Embryonic facial prominence (tissue), 1 donor: Measurements from ENCODE around the gene AMZ1.
"Not testable (repeated sequence)": the region's sequence is repeated elsewhere in the genome, so short reads cannot be mapped to it uniquely, and the experiment has no call there.

Source experiments
- DNase-seq: peaks from one replicate; pipeline ENCODE4 v3.0.0-alpha.2; 2016; ENCODE audit errors: extremely low spot score

AMZ1 gene

DNA sequence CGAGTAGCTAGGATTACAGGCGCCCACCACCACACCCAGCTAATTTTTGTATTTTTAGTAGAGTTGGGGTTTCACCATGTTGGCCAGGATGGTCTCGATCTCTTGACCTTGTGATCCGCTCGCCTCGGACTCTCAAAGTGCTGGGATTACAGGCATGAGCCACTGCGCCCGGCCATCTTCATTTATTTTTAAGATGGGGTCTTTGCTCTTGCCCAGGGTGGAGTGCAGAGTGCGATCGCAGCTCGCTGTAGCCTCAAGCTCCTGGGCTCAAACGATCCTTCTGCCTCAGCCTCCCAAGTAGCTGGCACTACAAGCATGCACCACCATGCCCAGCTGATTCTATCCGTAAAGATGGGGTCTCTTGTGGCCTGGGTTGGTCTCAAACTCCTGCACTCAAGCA lies 39.2 kb downstream of the AMZ1 start:
- DNase-seq = not testable (repeated sequence)

DNA sequence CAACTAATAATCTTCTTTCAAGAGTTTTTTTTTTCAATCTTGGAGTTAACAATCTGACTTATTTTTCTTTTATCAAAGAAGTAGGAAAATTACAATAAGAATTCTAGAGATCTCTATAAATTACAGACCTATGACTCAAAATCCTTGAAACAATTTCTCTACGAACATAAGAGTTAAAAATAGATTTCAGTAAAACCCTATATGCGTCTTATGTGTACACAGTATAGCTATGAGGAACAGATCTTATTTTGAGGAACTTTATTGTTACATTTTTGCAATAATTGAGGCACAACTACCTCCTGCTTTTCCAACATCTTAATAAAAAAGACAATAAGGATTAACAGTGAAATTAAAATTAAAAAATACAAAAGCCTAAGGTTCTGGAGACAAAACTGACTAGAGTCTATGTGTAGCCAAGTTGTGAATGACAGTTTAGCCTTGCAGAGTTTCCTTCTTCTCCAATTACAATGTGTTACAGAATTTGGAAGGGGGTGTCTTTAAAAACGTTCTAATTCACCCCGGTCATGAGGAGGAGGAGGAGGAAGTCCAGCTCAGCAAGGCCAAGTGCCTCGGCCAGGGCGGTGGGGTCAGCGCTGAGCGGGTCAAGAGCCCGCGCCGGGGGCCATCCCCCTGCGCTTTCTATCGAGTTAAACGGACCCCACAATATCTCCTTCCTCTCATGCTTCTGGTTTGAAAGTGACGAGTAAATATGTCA lies 40.5 kb downstream of the AMZ1 start:
- no peak for DNase-seq

DNA sequence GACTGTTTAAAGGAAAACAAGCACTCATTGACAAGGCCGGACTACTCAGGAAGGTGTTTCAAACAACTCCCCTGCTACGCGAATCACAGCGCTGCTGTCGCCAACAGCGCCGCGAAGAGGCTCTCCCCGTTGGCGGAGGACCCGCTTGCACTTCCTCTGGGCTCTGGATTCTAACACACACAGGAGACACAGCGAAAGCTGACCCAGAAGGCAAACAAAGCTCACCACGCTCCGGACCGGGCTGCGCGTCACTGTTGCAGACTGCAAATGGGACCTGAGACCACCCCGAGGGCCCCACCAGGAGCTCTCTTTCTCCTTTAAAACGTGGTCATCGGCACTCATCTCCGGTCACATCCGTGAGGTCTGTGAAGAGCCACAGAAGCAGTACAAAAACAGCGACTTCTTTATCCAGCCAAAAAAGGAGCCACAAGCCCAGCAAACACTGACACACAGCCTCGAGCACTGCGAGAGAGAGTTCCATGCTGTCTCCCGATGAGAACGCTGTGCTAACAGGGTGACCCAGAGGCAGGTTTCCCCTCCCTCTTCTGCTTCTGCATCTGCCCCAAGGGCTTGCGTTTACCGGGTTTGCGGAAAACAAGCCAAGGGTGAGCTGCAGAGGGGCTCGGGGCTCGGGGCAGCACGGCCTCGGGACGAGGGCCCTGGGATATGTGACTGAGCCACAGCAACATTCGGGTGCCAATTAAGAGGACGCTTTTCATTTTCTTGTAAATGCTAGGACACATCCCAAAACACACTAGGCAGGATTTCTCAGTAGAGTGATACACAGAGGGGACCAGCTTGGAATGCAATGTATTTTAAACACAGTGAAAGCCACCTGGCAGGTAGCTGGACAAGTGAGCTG lies 41.3 kb downstream of the AMZ1 start:
- DNase-seq = no peak

DNA sequence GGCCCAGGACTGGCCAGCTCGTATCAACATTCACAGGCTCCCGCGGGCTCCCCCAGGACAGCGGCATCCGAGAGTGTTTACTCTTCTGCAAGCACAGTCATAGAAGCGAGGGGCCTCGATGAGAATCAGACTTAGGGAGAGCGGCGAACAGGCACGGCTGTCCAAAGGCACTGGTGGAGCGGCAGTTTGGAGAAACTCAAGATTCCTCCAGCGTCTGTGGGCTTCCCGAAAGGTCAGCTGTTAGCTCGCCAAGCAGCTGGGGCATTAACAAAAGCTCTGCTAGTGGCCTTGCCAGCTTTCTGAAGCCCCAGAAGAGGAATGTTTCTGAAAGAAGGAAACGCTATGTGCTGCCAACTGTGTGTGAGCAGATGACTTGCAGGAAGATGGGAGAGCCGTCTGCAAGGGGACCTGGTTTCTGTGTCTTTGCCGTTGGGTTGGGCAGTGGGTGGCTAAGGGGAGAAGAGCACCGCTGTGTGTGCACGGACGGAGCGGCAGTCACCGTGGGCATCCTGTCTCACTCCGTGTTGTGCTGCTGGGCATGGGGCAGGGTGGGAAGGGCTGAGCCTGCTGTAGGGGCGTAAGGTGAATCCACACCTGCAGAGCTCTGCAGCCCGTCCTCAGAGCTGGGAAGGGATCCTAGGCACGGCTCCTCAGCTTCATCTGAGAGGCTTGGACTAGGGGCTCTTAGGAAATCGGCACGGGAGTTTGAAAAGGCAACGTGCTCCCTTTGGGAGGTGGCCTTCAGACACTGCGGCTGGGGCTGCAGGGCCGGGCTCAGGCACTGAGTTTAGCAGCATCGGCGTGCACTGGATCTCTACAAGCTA lies 42.1 kb downstream of the AMZ1 start:
- DNase-seq = no peak

DNA sequence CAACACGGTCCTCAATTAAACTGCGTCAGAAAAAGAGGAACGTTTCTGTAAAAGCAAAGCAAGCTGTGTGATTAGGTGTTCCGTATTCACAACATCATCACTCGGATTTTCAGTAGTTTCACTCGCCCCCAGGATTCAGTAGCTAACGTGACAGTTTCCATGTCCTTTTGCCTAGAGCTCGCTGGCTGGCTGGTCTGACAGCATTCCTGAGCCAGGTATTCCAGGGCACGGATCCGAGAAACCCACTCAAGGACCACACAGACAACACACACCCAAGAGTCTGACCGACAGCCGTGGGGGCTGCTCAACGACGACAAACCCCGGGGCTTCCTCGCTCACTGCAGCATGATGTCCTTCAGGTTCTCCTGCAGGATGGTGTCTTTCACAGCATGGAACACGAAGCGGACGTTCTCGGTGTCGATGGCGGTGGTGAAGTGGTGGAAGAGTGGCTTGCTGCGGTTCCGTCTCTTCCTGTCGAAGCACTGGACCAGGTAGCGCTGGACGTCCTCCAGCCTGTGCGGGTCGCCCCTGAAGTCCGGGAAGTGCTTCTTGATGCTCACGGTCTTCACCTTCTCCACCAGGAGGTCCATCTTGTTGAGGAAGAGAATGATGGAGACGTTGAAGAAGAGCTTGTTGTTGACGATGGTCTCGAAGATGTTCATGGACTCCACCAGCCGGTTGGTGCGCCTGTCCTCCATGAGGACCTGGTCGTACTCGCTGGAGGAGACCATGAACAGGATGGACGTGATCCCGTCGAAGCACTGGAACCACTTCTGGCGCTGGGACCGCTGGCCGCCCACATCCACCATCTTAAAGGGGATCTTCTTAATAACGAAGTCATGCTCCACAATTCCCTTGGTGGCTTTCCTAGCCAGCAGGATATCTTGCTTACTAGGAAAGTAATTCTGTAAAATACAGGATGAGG lies 43.1 kb downstream of the AMZ1 start:
- DNase-seq = no peak

DNA sequence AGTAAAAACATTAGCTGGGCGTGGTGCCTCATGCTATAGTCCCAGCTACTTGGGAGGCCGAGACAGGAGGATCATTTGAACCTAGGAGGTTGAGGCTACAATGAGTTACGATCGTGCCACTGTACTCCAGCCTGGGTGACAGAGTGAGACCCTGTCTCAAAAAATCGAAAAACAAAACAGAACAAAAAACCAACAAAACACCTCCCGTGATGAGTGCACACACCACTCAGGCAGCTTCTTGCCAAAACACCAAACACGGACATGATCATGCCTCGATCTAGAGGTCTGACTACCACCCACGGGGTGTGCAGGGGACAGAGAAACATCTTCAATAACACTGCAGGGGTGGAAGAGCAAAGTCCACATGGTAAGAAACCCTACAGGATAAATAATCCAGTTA lies 44.4 kb downstream of the AMZ1 start:
- no peak for DNase-seq

DNA sequence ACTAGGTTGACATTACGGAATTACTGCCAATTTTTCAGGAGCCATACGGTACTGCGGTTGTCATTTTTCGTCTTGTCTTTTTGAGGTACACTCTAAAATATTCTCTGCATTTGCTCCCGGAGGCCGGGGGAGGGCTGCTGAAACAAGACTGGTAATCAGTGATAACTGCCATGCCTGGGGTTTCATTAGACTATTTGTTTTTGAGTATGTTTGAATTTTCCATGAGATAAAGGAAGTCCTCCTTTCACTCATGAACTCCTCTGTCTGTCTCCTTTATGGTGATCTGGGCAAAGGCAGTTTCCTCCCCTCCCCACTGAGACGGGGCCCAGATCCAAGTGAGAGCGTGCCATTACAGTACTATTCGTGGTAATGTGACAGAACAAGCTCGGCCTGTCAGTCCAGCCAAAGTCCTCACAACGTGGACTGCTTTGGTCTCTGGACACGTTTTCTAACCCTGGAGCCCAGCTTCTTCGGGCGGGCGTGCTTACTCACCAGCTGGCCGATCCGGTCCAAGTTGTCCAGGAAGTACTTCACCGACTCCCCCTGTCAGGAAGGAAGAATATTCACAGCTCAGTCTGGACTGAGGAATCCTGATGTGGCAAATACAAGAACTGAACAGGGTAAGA lies 45.1 kb downstream of the AMZ1 start:
- no peak for DNase-seq

DNA sequence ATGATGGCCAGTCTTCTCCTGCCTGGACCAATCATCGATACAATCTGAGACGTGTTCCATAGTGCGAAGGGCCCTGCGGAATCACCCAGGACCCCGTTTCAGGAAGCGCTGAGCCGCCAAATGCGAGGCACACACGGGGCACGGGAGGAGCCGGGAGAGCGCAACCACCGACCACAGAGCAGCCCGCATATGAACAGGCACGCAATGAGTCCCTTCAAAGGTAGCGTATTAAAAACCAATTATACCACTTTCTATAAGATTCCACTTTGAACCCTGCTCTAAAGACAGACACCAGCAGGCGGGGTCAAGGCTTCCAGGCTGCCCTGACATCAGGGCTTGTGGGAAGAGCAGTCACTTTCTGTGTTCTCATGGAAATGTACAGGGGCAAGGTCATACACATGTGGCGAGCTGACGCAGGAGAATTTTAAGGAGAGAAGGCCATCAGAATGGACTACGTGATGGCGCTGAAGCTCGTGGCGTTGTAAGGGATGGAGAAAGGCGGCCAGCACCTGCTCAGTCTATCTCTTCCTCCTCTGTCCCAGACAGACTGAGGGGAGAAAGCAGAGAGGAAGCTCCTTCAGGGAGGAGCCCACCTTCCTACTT lies 46.2 kb downstream of the AMZ1 start:
- no peak for DNase-seq

DNA sequence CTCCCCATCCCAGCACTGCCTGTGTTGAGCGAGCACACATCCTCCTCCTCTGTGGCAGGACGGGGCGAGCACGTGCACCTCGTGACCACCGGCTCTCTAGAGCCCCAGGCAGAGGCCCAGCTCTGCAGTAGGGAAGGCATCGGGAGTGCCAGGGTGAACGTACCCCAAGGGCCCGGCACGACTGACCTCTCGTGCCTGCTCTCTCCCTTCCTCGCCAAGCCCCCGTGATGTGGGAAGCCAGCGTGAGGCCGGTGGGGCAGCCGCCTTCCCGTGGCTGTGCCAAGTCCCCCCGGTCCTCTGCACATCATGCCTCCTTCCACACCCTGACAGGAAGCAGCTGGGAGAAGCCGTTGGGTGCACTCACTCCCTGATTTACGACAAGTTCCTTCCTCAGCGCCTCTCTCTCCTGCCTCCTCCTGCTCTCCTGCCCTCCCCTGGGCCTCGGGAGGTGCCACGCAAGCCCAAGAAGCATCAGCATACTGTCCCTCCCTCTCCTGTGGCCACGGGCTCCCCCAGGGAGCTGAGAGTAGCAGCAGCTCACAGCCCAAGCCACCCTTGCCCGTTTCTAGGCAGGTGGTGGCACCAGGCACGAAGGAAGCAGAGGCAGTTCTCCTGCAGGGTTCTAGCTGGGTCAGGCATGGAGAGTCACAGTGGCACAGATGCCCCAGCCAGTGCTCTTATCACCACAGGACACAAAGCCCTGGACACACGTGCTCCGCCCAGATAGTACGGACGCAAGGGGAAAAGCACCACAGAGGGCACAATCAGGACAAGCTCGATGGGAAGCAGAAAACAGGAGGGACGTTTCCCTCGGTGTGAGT lies 47.0 kb downstream of the AMZ1 start:
- no peak for DNase-seq

DNA sequence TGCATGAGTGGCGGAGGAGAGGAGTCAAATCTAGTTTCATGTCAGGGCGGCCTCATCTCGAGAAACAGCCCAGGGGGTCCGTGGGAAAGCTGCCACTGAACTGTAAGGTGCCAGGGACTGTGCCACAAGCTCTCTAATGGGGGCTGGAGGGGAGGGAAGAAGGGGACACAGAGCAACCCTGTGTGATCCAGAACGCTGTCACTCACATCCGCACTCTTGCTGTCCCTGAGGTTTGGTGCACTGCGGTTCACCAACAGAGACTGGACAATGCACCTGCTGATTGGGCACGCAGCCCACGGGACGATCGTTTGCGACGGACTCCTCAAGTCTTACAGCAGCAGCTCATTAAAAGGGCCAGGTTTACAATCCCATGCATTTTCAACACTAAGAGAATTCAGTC lies 47.7 kb downstream of the AMZ1 start:
- no peak for DNase-seq

DNA sequence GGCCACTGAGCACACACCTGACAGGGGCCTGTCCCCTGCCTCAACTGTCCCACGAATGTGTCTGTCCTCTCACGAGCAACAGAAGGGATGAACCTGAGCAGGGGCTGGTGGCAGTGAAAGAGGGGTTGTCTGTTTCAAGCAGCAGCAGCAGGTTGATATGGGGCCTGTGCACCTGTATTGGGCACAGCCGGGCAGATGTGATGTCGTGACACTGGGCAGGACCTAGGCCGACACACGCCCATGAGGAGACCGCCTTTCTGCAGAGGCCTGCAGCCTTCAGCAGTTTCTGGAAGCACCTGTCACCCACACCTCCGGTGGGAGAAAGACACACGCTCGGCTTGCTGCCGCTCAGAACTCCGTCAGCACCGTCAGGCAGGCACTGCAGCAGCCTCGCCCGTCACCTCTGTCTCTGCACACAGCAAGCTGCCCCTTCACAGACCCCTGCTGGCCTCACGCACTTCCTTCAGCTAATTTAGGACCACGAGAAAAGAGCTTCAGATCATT lies 48.5 kb downstream of the AMZ1 start:
- no peak for DNase-seq

DNA sequence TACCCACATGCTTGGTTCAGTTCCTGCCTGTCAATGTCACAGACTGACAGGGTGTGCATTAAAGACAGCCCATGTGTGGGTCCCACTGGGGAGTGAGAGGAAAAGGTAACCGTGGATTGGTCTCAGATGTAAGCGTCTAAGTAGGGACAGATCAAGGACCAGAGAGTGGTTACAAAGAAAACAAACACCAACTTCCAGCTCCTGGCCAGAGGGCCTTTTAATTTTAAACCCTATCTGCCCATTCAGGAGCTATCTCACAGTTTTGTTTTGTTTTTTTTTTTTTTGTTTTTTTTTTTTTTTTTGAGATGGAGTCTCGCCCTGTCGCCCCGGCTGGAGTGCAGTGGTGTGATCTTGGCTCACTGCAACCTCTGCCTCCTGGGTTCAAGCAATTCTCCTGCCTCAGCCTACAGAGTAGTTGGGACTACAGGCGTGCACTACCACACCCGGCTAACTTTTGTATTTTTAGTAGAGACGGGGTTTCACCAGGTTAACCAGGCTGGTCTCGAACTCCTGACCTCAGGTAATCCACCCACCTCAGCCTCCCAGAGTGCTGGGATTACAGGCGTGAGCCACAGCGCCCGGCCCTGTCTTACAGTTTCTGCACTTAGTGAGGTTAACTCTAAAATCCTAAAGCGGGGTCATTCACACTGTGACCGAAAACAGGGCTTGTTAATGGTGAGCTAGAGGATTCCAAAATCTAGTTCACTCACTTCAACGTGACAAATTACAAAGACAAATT lies 49.2 kb downstream of the AMZ1 start:
- DNase-seq = not testable (repeated sequence)

DNA sequence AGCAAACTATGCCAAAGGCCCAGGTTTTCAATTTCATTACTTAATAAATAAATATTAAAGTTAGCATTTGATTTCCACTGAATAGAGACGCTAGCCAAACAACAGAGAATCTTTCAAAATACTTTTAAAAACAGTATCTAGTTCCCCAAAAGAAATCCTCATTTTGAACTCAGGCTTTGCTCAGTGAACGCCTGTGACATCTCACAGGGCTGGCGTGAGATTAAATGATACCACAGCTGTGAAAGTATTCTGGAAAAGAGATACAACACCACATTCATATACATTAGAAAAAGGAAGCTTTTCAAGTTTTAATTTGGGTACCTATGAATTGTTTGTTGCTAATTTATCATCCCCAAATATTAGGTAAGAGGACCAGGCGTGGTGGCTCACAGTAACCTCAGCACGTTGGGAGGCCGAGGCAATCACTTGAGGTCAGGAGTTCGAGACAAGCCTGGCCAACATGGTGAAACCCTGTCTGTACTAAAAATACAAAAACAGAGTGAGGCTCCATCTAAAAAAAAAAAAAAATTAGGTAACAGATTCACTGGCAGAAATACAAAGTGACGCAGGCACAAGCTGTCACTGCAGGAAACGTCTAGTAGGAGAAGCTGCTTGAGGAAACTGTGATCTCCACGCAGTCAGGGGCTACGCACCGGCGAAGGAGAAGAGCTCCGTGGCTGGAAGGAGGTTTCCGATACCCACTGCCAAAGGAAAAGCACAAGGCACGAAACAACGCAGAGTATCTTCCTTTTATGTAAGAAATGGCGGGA lies 50.0 kb downstream of the AMZ1 start:
- DNase-seq = no peak

DNA sequence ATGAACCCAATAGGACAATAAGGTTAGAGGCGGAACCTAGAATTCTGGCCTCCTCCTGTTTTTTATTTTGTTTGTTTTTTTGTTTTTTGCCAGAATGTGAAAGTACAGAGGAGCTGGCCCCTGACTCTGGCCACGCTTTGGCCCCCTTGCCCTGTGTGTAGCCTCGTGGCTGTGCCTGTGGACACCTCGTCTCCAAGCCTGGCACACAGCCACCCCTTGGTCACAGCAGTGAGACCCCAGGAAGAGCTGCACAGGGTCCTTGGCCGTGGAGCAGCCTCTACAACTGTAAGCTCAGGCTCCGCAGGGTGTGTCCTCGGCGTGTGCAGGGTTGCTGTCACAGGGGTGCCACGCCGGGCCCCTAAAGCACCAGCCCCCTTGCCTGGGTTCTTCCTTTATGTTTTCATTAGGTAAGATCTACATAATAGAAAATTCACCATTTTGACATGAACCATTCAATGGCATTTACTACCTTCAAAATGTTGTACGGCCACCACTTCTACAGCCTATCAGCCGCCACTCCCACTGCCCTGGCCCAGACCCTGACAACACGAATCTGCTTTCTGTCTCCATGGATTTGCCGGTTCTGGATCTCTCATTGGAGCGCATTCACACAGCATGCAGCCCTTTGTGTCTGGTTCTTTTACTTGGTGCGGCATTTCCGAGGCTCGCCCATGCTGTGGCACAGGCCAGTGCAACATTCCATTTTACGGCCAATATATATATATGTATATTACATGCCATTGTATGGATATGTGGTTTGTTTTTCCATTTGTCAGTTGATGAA lies 51.0 kb downstream of the AMZ1 start:
- DNase-seq = no peak

DNA sequence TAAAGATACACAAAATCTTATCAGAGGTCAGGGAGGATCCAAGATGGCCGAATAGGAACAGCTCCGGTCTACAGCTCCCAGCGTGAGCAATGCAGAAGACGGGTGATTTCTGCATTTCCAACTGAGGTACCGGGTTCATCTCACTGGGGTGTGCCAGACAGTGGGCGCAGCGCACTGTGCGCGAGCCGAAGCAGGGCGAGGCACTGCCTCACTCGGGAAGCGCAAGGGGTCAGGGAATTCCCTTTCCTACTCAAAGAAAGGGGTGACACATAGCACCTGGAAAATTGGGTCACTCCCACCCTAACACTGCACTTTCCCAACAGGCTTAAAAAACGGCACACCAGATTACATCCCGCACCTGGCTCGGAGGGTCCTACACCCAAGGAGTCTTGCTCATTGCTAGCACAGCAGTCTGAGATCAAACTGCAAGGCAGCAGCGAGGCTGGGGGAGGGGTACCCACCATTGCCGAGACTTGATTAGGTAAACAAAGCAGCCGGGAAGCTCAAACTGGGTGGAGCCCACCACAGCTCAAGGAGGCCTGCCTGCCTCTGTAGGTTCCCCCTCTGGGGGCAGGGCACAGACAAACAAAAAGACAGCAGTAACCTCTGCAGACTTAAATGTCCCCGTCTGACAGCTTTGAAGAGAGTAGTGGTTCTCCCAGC lies 55.7 kb downstream of the AMZ1 start:
- not testable (repeated sequence) for DNase-seq

DNA sequence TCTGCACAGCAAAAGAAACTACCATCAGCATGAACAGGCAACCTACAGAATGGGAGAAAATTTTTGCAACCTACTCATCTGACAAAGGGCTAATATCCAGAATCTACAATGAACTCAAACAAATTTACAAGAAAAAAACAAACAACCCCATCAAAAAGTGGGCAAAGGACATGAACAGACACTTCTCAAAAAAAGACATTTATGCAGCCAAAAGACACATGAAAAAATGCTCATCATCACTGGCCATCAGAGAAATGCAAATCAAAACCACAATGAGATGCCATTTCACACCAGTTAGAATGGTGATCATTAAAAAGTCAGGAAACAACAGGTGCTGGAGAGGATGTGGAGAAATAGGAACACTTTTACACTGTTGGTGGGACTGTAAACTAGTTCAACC lies 60.7 kb downstream of the AMZ1 start:
- not testable (repeated sequence) for DNase-seq
